Loucy (cell line): ENCODE results near the gene CFAP69.
A peak's percentile ranks its signal among the peaks of the same experiment; 100 is the strongest.
"Not testable (repeated sequence)": the region's sequence is repeated elsewhere in the genome, so short reads cannot be mapped to it uniquely, and the experiment has no call there.

Experiments
- H2AFZ ChIP-seq: fragments of 200-600 bp; sonication (generic); 2 replicates; pipeline ENCODE4 v1.6.0; 2016; ENCODE audit warnings: antibody characterized with exemption, mild to moderate bottlenecking, low read length, moderate library complexity
- H3F3A ChIP-seq: fragments of 200-600 bp; 2 replicates; pipeline ENCODE4 v1.6.0; 2016; ENCODE audit warnings: antibody characterized with exemption, low read depth, mild to moderate bottlenecking
- H3K27me3 ChIP-seq: fragments of 200-600 bp; sonication (generic); 2 replicates; pipeline ENCODE4 v1.6.1; 2014; ENCODE audit warnings: low read length, mild to moderate bottlenecking; ENCODE audit not compliant: insufficient read depth, poor library complexity, severe bottlenecking
- H3K36me3 ChIP-seq: fragments of 200-600 bp; sonication (generic); 2 replicates; pipeline ENCODE4 v1.6.1; 2016; ENCODE audit warnings: low read length; ENCODE audit not compliant: insufficient read depth
- H3K4me1 ChIP-seq: fragments of 200-600 bp; sonication (generic); 2 replicates; pipeline ENCODE4 v1.5.1; 2014; ENCODE audit warnings: low read length, mild to moderate bottlenecking; ENCODE audit not compliant: insufficient read depth, poor library complexity, severe bottlenecking
- H3K4me2 ChIP-seq: fragments of 200-600 bp; sonication (generic); 2 replicates; pipeline ENCODE4 v1.6.0; 2014; ENCODE audit warnings: antibody characterized with exemption, low read length, low read depth, mild to moderate bottlenecking; ENCODE audit not compliant: poor library complexity, severe bottlenecking
- H3K4me3 ChIP-seq: fragments of 200-600 bp; sonication (generic); 2 replicates; pipeline ENCODE4 v1.5.1; 2014; ENCODE audit warnings: low read length, mild to moderate bottlenecking, mixed read lengths; ENCODE audit not compliant: poor library complexity, severe bottlenecking
- H3K79me2 ChIP-seq: fragments of 200-600 bp; sonication (generic); 2 replicates; pipeline ENCODE4 v1.6.1; 2014; ENCODE audit warnings: low read length; ENCODE audit not compliant: insufficient read depth
- H3K9ac ChIP-seq: fragments of 200-600 bp; sonication (generic); 2 replicates; pipeline ENCODE4 v1.6.0; 2014; ENCODE audit warnings: mild to moderate bottlenecking, low read depth, low read length, moderate library complexity; ENCODE audit not compliant: poor library complexity, severe bottlenecking
- H3K9me2 ChIP-seq: fragments of 200-600 bp; sonication (generic); replicated peaks from 2 replicates; pipeline ENCODE4 v1.6.1; 2016; ENCODE audit warnings: low read depth, low read length, mixed read lengths
- H3K9me3 ChIP-seq: fragments of 200-600 bp; sonication (generic); 2 replicates; pipeline ENCODE4 v1.6.1; 2014; ENCODE audit warnings: mild to moderate bottlenecking, antibody characterized with exemption, low read length, low read depth; ENCODE audit not compliant: insufficient read depth
- H4K20me1 ChIP-seq: fragments of 200-600 bp; sonication (generic); 2 replicates; pipeline ENCODE4 v1.6.0; 2014; ENCODE audit warnings: antibody characterized with exemption, low read length, mild to moderate bottlenecking; ENCODE audit not compliant: insufficient read depth, poor library complexity, severe bottlenecking
- EZH2phosphoT487 ChIP-seq: fragments of 200-600 bp; IDR thresholded peaks from 2 replicates; pipeline ENCODE4 v1.6.1; 2018; ENCODE audit warnings: antibody characterized with exemption, mild to moderate bottlenecking, moderate library complexity, borderline replicate concordance
- TF ChIP-seq, protein P1 (sequence below): fragments of 200-600 bp; sonication (generic); conservative IDR thresholded peaks from 2 replicates; pipeline ENCODE4 v1.5.1; 2014; ENCODE audit warnings: mild to moderate bottlenecking, antibody characterized with exemption, low read length

CFAP69 gene

DNA sequence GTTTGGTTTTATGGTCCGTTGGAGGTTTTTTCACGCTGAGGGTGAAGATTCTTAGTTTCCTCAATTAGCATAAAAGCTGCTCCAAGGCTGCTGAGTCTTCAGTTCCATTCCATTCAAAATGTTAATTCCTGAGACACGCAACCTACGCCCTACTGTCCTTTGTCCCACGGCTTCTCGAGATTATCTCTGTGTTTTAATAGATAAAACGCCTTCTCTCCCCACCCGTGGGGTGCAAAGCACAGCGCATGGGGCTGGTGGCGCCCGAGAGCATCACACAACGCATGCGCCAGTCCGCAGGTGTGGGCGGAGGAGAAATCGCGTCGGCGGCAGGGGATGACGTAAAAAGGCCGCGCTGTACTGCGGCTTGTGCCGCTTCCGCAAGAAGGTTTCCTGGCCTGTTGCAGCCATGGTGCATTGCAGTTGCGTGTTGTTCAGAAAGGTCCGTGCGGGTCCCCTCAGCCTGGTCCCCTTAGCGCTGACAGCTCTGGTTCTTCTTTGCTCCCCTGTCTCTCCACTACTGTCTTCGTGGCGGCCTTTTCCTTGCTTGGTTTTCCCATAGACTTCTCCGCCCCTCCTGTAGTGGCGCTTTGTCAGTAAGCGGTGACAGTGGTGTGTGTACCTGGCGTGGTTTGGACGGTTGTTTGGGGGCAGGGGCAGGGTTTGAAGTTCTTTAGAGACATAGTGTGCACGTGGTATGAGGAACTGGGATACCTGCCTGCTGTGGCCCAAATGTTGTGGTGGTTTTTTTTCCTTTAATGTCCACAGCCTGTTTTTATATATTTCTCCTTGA, 101.6 kb downstream of the CFAP69 start, which contains the start of gene GTPBP10:
Gene GTPBP10, plus strand, starts transcription at position 381 of the 790 bp plus-strand sequence. Its CDS starts 26 bp downstream, at position 407.
- peak within 1 kb of the TSS; percentile 94 for H3K4me3 ChIP-seq
- no peaks in the 10 kb centered on the region for H3K36me3 ChIP-seq
- H3K9ac ChIP-seq: peak within 1 kb of the TSS; percentile 91
- peak within 1 kb of the TSS; percentile 79 for H3K4me2 ChIP-seq
- no peaks in the 10 kb centered on the region for H3K9me2 ChIP-seq
- no peaks in the 10 kb centered on the region for H3K9me3 ChIP-seq
- H3K4me1 ChIP-seq: peaks cover 27% of the 10 kb centered on the region
- no peaks in the 10 kb centered on the region for H3F3A ChIP-seq
- H4K20me1 ChIP-seq: peaks cover 5% of the 10 kb centered on the region
- H2AFZ ChIP-seq: peak within 1 kb of the TSS; percentile 92
- H3K27me3 ChIP-seq: no peaks in the 10 kb centered on the region
- TF ChIP-seq, protein P1, sequence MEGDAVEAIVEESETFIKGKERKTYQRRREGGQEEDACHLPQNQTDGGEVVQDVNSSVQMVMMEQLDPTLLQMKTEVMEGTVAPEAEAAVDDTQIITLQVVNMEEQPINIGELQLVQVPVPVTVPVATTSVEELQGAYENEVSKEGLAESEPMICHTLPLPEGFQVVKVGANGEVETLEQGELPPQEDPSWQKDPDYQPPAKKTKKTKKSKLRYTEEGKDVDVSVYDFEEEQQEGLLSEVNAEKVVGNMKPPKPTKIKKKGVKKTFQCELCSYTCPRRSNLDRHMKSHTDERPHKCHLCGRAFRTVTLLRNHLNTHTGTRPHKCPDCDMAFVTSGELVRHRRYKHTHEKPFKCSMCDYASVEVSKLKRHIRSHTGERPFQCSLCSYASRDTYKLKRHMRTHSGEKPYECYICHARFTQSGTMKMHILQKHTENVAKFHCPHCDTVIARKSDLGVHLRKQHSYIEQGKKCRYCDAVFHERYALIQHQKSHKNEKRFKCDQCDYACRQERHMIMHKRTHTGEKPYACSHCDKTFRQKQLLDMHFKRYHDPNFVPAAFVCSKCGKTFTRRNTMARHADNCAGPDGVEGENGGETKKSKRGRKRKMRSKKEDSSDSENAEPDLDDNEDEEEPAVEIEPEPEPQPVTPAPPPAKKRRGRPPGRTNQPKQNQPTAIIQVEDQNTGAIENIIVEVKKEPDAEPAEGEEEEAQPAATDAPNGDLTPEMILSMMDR: peak; percentile 76
- no peak for TF ChIP-seq EZH2phosphoT487
- H3K79me2 ChIP-seq: peaks cover 36% of the 10 kb centered on the region

DNA sequence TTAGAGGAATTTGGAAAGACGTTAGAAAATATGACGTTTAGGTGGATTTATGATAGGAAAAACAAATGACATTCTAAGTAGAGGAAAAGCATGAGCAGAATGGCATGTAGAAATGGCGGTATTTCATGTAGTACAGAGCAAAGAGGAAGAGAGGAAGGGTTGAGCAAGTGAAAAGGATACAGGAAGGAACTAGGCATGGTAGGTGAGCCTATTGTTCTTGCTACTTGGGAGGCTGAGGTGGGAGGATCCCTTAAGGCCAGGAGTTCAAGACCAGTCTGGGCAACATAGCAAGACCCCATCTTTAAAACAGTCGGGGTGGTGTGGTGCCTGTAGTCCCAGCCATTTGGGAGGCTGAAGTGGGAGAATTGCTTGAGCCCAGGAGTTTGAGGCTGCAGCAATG, 102.8 kb downstream of the CFAP69 start:
- no peaks in the 10 kb centered on the region for H3K27me3 ChIP-seq
- H3K9ac ChIP-seq: peak overlapping the region; percentile 91
- H3K79me2 ChIP-seq: peaks cover 36% of the 10 kb centered on the region

DNA sequence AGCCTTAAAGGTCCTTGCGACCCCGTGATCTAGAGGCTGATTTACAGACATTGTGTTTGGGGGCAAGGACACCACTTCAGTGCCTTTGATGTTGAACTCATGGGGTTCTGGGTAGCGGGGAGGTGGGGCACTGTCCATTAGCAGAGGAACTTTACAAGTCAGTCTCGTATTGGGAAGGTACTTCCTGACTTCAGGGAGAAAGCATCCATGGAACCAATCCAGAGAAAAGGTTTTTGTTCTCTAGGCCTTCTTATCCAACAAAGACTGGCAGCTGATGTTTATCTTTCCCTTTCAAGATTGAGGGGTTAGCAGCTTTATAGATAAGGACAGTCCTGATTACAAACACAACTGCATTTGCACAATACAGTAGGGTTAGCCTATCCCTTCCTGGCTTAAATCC, 104.3 kb downstream of the CFAP69 start:
- no peaks in the 10 kb centered on the region for H3F3A ChIP-seq
- H3K9me2 ChIP-seq: no peaks in the 10 kb centered on the region
- no peak for TF ChIP-seq EZH2phosphoT487
- TF ChIP-seq, protein P1: no peak
- no peak overlapping the region for H3K9ac ChIP-seq
- H3K4me3 ChIP-seq: no peak overlapping the region
- no peaks in the 10 kb centered on the region for H3K36me3 ChIP-seq
- no peaks in the 10 kb centered on the region for H3K9me3 ChIP-seq
- H4K20me1 ChIP-seq: peaks cover 9% of the 10 kb centered on the region
- H3K27me3 ChIP-seq: no peaks in the 10 kb centered on the region
- H2AFZ ChIP-seq: no peak overlapping the region
- H3K4me2 ChIP-seq: peak overlapping the region; percentile 79
- peaks cover 36% of the 10 kb centered on the region for H3K79me2 ChIP-seq
- H3K4me1 ChIP-seq: peaks cover 27% of the 10 kb centered on the region

More for the DNA sequence above, 102.8 kb downstream of the CFAP69 start:
- H3F3A ChIP-seq: no peaks in the 10 kb centered on the region
- no peaks in the 10 kb centered on the region for H3K9me3 ChIP-seq
- peak overlapping the region; percentile 79 for H3K4me2 ChIP-seq
- H2AFZ ChIP-seq: no peak overlapping the region
- peaks cover 9% of the 10 kb centered on the region for H4K20me1 ChIP-seq
- H3K4me3 ChIP-seq: peak overlapping the region; percentile 94
- TF ChIP-seq, protein P1: no peak
- H3K4me1 ChIP-seq: peaks cover 27% of the 10 kb centered on the region
- H3K36me3 ChIP-seq: no peaks in the 10 kb centered on the region
- no peaks in the 10 kb centered on the region for H3K9me2 ChIP-seq

DNA sequence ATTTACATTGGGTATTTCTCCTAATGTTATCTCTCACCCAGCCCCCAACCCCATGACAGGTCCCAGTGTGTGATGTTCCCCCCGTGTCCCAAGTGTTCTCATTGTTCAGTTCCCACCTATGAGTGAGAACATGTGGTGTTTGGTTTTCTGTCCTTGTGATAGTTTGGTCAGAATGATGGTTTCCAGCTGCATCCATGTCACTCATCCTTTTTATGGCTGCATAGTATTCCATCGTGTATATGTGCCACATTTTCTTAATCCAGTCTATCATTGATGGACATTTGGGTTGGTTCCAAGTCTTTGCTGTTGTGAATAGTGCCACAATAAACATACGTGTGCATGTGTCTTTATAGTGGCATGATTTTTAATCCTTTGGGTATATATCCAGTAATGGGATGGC, 105.1 kb downstream of the CFAP69 start:
- Histone ChIP-seq H3K79me2 (peaks cover 36% of the 10 kb centered on the region), H3K4me1 (peaks cover 27% of the 10 kb centered on the region)
- not testable (repeated sequence) for H4K20me1 ChIP-seq, H3K4me2 ChIP-seq, H3F3A ChIP-seq, H3K4me3 ChIP-seq, H3K36me3 ChIP-seq, H3K9ac ChIP-seq, H3K9me2 ChIP-seq, H2AFZ ChIP-seq, H3K27me3 ChIP-seq, H3K9me3 ChIP-seq
